ENCODE measurements around the gene CENPN.

DNA sequence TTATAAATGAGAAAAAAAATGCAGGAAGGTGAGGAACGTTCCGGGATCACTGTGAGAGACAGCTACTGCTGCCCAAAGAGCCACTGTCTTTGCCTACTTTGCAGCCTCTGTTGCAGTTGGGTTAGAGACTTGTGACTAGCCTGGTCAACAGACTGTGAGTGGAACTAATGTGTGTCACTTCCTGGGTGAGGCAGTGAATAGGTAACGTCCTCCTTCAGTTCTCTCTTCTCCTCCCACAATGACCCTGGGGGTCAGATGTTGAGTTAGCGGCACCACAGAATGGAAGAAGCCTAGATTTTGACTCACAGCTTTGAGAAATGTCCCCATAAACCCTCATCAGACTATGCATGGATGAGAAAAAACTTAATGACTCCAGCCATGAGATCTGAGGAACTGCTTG, 64.8 kb downstream of the CENPN start:
- no peak for TF ChIP-seq CTCF (IDR thresholded peaks at IDR 0.05)
- no peak for TF ChIP-seq POLR2A (IDR thresholded peaks at IDR 0.05)
